IPS-NIHi7 (cell line): ENCODE results near the gene TBC1D17.

Experiments
- DNase-seq: peaks from one replicate; pipeline ENCODE4 v3.0.0; 2012; ENCODE audit warnings: mixed read lengths; ENCODE audit errors: extremely low spot score

Gene TBC1D17

DNA sequence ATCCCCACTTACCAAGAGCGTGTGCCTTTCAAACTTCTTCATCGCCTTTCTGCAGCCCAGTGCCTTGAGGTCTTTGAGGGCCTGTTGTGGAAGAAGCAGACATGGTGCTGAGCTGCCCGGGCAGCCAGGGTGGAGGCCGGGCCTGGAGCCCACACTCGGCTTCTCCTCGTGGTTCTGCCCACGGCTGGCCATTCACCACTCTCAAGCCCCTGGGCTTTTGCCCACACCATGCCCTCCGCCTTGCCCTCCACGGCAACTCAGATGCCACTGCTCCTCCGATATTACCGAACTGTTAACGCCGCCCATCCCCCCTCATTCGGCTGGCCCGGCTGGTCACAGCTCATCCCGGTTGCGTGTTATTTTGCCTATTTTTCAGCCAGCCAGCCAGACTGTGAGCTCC, 13.9 kb downstream of the TBC1D17 start:
- no peak for DNase-seq

DNA sequence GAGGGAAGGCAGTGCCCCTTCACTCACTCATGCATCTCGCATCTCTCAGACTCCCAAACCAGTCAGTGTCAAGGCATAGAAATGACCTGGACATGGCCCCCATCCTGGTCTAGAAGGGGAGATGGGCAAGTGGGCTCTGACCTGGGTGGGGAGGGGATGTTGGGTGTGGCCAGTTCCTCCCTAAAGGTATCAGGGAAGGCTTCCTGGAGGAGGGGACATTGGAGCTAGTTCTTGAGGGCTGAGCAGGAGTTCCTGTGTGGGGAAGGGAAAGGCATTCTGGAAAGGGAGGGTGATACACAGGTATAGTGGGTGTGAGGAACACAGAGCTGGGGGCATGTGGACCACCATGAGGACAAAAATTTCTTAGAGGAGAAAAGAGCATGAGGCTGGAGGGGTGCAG, 15.2 kb downstream of the TBC1D17 start:
- DNase-seq: no peak

DNA sequence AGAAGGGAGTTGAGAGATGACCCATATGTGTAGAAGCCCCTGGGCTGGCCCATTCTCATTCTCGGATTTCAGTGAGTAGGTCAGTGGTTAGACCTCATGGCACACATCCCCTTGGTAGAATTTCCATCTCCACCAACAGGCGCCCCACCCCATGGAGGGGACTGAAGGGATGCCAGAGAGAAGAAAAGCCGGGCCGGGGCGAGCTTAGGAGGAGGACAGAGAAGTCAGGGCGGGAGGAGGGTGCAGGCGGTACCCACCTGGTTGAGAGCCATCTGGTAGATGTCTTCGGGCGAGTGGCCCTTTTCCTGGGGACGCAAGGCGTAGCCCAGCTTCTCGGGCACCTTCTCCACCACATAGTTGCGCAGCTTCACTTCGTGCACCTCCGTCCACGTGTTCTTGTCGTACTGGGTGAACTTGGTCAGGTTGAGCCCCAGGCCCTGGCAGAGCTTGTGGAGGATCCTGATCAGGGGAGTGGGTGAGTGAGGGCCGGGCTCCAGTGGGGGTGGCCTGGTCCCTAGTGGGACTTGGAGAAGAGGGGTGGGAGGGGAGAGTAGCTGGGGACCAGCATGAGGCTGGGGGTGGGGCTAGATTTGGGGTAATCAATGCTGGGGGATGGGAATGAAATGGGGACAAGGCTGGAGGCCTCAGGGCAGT, 16.6 kb downstream of the TBC1D17 start:
- no peak for DNase-seq

DNA sequence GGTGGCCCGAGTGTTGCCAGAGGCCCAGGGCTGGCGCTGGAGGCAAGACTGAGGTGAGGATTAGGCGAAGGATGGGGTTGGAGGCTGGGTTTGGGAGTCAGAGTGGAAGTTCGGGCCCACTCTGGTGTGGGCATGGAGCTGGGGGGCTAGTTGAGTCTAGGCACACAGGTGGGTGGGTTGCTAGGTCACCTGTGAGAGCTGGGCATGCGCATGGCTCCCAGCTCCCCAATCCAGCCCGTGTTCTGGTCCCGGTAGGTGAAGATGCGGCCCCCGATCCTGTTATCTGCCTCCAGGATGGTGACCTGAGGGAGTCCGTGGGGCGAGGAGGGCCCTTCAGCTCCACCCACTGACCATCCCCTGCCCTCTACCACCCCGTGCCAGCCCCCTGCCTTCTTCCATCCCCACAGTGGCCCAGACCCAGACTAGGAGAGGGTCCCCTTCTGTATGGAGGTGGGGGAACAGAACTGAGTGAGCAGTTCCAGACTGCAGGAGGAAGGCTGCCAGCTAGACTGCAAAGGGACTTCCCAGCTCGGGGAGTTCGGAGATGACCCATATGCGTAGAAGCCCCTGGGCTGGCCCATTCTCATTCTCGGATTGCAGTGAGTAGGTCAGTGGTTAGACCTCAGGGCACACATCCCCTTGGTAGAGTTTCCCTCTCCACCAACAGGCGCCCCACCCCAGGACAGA, 17.5 kb downstream of the TBC1D17 start:
- no peak for DNase-seq

DNA sequence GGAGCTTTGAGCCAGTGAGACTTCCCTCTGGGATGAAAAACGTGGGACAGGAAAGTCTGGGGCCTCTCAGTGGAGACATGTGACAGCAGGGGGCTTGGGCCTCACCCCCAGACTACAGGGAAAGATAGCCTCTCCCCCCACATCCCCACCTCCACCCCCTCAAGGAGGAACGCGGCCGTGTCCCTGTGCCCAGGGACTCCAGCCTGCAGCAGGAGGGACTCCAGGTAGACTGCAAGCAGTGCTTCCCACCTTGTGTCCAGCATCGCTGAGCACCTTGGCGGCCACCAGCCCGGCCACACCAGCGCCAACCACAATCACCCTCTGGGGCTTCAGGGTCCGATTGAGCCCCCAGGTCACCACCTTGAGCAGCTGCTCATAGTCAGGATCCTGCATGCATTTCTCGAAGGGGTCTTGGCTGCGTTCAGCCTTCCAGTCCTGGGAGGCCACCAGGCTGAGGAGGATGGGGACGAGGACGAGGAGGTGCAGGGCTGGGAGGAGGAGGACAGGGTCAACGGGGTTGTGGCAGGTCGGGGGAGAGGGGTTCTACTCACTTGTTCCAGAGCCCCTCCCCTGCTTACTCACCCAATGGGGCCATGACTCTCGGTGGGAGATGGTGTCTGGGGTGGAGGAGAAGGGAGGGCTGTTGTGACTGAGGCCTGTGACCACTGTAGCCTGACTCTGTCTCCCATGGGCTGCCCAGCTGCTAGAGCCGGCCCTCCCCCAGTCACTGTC, 18.2 kb downstream of the TBC1D17 start:
- DNase-seq: no peak

DNA sequence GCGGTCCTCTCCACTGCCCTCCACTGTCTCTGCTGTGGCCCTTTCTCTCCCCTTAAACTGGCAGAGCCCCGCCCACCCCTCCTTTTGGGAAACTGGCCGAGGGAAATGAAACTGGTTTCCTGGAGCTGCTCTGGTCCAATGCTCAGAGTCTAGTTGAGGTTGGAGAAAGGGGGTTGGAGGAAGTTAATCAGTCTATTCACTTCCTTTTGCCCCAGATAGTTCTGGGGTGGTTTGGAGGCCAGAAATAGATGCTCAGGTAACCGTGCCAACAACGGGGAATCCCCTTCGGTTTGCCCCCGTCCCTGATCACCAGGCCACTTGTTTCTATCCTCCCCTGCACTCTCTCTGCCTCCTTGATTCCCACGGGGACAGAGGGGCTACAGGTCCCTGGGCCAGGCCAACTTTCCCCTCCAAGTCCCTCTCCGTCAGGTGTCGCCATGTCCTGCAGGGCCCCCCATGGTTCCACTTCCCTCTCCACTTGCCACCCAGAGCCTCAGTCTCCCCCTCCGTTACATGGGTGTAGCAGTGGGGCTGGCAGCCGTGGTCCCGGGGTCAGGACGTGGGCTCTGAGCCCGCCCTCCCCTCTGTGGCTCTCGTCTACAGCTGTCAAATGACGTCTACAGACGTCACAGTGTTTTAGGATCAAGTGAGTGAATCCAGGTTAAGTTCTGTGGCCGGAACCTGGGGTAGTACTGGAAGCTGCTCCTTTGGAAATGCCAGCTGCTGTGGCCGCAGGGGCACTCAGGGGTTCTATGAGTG, 19.5 kb downstream of the TBC1D17 start, which contains the start of gene IL4I1:
IL4I1 (minus strand) TSS at position 25 of the 759 bp plus-strand sequence. CDS start 727 bp downstream, outside the sequence.
- no peak for DNase-seq

DNA sequence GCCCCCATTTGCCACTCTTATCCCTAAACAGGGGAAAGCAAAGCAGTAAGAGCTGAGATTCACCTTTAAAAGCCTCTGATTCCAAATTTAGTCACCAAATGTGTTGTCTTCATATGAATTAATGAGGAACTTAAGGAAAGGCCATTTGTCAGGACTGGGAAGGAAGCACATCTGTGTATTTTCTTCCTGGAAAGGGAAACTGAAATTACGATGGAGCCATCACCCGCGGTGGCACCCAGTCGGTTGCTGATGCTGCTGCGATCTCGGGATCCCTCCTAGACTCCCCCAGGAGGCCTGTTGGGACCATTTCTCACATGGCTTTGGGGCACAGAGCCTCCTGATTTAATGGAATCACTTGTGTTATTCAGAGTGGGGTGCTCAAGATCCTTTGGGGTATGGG, 26.6 kb downstream of the TBC1D17 start:
- DNase-seq: no peak

DNA sequence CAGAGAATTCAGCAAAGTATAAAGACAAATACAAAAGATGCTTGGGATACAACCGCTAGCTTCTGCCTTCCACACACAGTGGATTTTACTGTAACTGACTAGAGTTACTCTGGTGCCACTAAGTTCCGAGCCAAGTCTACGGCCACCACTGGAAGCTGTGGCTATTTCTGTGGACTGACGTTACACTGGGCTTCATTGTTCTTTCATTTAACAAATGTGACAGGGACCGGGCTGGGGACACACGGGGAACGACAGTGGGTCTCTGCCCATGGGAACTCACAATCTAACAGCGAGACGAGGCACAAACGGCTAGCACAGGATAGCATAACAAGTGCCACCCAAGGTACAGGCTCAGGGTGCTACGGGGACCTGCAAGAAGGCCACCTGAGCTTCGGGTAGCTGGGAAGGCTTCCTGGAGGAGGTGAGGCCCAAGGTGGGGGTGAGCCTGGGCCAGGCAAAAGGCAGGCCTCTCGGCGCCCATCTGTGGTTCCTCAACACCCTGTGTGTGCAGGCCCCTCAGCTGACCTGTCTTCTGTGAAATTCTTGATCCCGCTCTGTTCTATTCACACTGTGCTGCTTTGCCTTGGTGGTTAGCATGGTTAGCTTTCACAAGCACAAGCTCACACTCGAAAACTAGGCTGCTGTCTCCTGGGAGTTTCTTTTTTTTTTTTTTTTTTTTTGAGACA, 29.5 kb downstream of the TBC1D17 start:
- no peak for DNase-seq

DNA sequence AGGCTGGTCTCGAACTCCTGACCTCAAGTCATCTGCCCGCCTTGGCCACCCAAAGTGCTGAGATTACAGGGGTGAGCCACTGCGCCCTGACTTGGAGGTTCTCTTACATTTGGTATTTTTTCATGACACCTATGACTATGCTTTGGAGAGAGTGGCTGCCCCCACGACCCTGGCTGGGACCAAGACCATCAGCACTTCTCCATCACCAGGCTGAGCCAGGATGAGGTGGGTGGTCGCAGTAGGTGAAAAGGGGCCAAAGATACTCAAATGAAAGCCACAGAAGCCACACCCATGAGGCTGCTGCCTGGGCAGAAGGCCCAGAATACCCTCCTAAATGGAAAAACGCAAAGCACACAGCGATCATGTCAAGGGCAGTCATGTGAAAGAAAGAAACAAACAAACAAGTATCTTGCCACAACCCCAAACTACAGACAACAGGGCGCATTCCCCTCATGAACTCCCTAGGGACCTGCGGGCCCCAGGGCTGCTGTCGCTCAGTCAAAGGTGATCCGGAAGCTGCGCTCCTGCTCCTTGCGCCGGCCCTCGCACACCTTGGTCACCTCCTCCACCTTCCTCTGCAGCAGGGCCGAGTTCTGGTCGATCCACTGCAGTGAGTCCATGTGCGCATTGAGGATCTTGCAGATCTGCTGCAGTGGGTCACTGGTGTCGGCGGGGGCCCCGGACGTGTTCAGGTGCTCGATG, 30.4 kb downstream of the TBC1D17 start:
- DNase-seq: no peak

DNA sequence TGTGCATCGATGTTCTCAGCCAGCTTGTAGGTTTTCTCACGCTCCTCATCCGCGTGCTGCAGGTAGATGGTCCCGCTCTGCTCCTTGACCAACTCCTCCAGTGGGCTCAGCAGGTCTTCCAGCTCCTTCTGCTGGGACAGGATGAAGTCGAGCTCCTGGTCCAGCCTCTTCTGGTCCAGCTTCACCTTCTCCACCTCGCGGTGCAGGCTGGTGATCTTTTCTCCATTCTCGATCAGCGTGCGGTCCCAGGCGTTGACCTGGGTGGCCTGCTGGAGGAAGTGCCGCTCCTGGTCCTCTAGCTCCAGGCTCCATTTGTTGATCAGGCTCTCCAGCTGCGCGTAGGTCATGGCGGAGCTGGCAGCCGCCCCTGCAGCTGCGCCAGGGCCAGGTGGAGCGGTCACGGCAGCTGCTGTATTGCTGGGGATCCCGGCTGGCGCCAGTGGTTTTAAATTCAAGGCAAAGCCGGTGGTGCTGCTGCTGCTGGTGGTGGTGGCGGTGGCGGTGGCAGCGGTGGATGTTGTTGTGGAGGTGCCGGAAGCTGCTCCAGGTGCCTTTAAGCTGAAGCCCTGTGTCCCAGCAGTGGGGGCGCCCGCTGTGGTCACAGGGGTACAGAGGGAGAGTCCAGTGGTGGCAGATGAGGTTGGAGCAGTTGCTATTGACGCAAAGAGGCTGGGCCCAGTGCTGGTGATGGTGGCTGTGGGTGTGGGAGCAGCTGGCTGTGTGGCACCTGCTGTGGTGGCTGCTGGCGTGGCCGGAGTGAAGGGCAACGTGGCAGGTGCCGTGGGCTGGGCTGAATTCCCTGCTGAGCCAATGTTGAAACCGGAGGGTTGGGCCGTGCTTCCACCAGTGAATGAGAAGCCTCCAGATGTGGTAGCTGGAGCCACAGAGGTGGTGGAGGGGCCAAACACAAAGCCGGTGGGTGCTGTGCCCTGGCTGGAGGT, 31.2 kb downstream of the TBC1D17 start:
- DNase-seq: no peak

DNA sequence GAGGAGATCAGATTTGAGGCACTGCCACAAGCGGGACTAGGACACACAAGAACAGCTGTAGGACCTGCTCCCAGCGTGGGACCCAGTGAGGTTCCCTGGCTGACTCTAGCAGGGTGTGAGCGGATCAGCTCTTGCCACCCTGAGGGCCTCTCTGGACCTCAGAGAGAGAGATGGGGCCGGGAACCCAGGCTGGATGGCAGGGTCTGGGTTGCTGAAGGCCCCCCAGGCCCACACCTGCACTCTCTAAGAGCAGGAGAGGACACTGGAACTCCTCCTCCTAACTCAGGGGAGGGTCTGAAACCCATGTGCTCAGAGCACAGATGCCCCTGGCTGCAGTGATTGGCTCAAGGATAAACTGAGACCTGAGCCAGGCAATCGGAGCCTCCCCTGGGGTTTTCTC, 32.7 kb downstream of the TBC1D17 start:
- DNase-seq: no peak

DNA sequence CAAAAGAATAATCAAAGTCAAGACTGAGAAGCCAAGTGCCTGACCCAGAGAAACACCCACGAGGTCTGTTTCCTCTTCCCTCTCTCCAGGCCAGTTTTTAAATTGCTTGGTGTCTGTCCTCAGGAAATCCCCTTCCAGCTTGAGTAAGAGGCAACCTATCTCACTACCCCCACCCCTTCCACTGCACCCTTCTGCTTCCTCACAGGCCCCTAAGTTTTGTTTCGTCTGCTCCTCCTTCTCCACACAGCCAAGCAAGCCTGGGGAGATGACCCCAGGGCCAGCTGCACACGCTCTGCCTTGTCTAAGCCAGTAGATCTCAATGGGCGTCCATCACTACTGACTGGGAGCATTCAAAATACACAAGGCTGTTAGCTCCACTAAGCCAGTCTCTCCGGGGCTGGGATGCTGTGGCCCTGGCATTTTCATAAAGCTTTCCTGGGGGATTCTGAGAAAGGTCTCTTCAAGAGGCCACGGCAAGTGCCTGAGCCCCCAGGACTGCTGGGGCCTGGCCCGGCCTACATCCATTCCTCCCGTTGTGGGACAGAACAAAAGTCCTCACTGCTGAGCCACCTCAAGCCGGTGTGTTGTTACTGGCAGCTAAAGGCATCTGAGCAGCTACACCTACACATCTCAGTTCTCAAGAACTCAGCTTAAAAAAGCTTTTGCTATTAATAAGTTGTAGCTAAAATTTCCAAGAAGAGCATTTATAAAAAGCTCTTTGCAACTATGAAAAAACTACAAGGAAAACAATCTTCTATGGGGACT, 34.1 kb downstream of the TBC1D17 start:
- DNase-seq: no peak

DNA sequence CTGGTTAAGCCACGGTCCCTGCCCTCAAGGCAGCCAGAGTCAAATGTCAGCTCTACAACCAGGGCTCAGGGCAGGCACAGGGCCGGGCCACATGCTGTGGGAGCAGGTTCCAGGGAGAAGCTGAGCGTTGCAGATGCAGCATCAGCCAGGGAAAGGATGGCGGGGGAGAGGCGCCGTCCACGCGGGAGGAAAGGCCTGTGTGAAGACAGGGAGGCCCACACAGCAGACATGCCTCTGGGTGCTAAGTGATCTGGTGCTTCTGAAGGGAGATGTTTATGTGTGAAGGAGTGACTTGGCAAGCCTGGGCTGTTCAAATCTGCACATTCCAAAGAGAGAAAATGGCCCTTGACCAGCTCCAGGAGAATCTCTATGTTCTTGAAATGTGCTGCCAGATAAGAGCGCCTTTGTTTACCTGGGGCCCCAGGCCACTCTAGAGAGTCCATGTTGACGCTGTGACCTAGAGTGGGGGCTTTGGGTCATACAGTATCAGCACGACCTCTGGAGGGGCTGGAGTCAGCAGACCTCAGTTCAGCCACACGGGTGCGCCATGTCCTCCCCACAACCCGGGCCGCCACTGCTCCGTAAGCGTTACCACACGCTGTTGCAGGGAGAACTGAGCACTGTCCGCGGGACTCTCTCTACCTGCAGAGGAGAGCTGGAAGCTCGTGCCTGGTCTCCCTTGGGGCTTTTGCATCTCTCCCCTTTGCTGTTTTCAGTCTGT, 35.6 kb downstream of the TBC1D17 start:
- DNase-seq: peak; percentile 56

DNA sequence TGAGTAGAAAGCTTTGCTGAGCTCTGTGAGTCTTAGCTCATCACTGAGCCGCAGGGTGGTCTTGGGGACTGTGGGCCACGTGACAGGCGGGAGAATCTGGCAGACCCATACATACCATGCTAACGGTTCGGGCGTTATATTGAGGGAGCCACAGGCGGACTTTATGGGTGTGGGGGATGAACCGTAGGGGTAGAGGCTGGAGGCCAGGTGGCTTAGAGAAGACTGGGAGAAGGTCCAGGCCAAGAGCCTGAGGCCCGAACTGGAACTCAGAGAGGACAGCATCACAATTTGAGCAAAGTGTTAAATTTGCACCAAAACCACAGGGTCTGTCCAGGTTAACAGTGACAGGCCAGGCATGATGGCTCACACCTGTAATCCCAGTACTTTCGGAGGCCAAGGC, 36.2 kb downstream of the TBC1D17 start:
- DNase-seq: no peak

DNA sequence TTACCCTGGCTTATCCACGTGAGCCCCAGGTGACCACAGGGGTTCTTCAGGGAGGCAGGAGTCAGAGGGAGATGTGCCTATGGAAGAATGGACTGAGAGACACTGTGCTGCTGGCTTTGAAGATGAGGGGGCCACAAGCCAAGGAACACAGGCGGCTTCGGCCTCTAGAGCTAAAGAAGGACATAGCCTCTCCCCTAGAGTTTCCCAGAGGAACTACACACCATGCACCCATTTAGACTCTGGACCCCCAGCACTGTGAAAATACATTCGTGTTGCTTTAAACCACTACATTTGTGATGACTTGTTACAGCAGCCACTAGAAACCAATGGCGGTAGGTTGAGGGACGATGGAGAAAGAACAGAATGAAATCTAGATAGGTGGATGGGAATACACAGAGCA, 37.8 kb downstream of the TBC1D17 start:
- DNase-seq: no peak

DNA sequence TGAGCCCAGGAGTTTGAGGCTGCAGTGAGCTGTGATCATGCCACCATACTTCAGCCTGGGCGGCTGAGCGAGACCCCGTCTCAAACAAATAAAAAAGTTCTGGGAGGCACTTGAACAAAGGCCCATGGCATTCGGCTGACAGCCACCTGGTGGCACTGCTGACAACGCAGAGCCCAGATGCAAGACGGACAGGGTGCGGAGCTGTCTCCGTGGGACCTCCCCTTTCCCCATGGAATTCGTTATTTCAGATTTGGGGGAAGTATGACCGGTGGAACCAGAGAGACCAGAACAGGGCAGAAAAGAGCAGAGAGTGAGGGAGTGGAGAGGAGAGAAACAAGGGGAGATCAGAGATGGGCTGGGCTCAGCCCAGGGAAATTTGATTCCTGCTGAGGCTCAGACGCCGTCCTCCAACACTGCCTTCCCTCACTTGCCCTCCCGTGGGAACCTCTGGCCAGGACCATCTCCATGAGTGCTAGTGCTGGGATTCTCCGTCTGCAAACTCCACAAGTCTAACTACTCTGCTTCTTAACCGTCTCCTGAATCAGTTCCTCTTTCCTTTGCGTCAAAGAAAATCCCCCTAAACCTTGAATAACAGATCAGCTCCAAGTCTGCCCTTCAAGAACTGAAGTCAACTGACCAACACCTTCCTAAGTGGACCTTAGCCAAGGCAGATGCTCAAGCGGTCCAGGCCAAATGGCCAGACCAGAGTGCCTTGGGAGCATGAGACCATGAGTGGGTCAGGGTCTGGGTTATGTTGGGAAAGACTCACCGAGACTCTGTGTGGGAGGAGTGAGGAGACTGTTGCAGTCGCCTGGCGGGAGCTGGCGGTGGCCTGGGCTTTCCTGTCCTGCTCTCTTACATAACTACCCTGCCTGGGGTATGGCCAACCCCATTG, 39.6 kb downstream of the TBC1D17 start:
- peak; percentile 58 for DNase-seq

DNA sequence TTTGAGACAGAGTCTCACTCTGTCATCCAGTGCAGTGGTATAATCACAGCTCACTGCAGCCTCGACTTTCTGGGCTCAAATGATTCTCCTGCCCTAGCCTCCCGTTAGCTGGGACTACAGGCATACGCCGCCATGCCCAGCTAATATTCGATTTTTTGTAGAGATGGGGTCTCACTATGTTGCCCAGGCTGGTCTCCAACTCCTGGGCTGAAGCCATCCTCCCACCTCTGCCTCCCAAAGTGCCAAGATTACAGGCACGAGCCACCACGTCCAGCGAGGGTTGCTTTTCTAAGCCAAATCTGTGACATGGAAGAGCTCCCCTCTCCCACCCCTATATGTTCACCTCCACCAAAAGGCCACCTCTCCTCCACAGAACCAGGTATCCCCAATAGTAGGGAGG, 40.6 kb downstream of the TBC1D17 start:
- DNase-seq: no peak
